Fibroblast of skin of right quadriceps (primary cell): ENCODE measurements around the gene GRIN2C.
A peak's percentile ranks its signal among the peaks of the same experiment; 100 is the strongest.

Experiments
- DNase-seq: peaks from one replicate; pipeline ENCODE4 v3.0.0-alpha.2; 2013

GRIN2C gene

DNA sequence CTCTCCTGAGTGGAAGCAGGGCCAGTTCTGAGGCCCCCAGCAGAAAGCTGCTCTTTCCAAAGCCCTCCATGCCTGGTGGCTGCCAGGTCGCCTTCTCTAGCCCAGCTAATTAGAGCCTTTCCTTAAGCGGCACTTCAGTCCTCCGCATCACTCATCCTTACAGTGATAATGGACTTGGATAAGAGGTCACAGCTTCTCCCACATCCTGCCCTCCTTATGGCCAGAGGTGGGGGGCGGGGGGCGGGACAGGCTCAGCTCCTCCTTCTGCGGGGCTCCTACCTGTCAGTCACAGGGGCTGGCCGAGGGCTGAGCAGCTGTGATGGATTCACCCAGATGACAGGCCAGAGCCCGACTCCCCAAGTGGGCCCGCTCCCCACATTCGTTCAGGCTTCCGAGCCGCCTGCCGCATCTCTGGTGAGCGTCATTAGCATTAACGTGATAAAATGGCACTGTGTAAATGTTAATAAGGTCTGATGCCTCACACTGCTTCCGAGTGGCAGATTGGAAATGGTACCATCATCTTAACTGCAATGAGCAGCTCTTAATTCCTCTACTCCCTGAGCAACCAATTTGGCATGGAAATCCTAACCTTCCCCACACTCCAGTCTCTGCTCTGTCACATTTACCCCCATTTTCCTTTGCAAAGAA is 41.3 kb downstream of the GRIN2C start:
- DNase-seq: no peak

DNA sequence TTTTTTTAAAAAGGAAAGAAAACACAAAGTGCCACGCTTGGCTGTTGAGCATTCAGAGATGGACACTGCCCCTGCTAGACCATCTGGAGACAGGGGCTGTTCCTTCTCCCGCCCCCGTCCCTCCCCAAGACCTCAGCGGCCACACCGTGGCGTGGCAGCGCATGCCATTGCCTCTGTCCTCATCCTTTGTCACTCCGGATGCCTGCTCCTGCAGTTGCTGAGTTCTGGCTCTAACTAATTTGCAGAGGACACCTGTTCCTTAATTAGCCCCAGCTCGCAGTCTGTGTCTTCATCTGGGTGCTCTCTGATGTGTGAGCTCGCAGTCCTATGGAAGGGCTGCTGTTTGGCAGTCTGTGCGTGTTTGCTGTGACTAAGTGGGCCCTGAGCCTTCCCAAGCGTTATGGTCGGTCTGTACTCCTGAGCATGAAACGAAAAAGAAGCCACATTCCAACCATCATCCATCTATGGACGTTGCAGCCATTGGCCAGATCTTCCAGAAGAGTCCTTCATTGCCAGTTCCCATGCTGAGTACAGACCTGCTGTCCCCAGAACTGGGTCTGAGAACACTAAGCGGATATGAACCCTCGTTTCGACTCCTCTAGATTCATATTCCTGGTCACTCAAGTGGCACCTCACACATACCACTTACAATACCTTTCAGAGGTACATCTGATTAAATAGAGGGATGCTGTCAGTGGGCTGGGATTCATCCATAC is 42.6 kb downstream of the GRIN2C start:
- no peak for DNase-seq

DNA sequence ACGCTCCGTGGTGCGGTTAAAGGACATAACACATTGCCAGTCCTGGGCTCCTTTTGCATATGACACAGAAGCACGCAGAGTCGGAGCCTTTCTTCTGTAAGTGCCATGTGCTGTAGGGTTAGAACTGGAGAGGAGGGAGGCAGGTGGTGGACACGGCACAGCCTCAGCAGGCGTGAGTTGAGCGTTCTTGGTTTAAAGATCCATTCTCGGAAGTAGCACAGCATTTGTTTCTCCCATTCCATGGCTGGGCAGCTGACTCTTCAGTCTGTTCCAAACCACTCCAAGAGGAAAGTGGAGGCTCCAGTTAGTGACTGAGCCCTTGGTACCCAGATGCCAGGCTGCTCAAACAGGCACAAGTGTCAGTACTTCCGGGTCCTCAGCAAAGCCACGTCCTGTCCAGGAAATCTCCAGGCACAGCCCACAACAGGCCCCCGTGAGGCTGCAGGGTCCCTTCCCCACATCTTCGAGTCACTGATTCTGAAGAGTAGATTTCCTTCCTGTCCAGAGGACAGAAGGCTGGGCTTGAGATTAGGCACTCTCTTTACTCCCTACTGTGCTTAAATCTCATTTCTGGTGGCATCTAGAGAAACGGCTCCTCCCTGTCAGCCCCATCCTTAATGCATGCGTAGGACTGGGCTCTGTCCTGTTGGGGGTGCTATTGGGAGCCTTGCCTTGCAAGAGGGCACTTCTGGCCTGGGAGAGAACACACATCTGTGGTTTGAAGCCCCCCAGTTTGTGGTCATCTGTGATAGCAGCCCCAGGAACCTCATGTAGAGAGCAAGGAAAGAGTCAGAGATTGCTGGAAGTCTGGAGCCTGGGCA is 43.9 kb downstream of the GRIN2C start:
- no peak for DNase-seq

DNA sequence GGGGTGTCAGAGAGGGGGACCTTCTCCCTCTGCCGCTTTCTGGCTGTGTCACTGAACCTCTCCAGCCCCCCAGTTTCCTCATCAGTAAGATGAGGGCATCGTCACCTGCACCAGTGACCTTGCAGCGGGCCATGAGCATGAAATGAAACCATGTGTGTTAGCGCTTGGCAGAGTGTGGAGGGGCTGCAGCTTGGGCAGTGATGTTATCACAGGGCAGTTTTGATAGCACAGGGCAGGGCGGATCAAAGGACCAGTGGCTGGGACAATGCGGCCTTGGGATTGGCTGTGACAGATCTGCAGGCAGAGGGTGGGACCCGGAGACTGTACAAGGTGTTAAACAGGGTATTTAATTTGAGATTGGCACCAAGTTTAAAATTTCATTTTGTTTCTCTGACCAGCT is 44.6 kb downstream of the GRIN2C start:
- DNase-seq: no peak

DNA sequence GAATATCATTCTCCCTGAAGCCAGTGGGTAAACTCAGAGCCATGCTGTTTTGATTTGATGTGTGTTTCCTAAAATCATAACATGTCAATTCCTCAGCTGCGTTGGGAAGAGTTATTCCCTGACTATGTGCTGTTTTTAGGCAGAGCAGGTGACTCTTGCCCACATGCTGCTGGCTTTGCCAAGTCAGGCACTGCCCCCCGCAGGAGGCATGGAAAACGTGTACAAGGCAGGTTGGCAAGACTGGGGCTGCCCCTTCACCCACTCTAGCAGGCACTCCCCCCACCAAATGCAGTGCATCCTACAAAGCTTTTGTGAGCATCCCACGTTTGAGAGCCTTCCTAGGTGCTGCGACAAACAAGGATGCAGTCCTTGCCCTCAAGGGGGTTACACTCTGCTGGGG is 45.2 kb downstream of the GRIN2C start:
- DNase-seq: no peak

DNA sequence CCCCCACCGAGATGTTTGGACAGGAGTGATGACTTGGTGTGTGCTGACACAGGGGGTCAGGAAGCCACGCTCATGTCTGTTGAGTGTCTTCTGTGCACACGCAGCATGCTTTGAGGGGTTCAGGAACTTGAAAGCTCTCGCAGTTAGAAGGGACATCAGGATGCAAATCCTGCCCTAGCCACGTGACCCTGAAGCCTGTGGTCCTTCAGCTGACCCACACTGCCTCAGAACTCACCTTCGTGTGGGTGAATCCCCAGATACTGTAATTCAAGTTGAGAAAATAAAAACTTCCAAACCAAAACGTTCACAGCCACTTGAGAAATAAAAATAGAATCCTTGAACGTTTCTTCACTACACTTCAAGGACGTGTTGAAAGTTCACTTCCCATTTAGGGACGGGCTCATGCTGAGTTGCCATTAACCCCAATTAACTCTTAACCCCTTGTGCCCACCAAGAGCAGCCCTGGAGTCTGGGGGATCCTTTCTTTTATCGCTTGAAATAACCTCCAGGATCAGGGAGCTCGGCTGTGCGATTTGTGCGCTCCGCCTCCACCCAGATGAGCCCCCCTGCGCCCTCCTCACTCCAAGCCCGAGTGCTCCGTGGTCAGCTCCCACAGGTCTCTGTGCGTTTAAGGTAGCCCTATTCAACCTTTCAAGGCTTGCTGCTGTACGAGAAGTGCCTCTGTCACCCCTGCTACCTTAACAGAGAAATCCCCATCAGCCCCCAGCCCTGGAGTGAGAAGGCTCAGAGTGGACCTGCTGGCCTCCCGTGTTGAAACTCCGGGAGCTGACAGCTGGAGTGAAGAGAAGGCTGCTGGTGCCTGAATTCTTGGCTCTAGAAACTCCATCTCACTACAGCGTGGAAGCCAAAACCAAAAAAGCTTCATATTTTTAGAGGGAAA is 47.3 kb downstream of the GRIN2C start:
- DNase-seq: no peak

DNA sequence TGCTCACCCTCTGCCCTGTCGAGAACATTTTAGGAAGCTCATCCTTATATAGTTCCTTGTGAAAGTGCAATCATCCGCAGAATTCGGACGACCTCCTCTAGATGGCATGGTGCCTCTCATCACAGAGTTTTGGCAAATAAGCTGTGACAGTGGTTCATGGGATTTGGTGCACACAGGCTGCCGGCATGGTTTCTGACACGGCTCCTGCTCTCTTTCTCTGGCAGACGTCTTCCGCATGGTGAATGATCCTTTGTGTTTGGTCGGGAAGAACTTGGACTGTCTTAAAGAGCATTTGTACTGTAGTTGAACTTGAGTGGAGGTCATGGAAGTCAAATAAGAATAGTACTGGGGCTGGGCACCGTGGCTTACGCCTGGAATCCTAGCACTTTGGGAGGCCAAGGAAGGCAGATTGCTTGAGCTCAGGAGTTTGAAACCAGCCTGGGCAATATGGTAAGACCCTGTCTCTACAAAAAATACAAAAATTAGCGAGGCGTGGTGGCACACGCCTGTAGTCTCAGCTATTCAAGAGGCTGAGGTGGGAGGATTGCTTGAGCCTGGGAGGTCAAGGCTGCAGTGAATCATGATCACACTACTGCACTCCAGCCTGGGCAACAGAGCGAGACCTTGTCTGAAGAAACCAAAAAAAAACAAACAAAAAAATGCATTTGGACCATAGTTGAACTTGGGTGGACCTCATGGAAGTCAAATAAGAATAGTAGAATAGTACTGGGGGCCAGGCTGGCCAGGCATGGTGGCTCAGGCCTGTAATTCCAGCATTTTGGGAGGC is 48.8 kb downstream of the GRIN2C start:
- no peak for DNase-seq

DNA sequence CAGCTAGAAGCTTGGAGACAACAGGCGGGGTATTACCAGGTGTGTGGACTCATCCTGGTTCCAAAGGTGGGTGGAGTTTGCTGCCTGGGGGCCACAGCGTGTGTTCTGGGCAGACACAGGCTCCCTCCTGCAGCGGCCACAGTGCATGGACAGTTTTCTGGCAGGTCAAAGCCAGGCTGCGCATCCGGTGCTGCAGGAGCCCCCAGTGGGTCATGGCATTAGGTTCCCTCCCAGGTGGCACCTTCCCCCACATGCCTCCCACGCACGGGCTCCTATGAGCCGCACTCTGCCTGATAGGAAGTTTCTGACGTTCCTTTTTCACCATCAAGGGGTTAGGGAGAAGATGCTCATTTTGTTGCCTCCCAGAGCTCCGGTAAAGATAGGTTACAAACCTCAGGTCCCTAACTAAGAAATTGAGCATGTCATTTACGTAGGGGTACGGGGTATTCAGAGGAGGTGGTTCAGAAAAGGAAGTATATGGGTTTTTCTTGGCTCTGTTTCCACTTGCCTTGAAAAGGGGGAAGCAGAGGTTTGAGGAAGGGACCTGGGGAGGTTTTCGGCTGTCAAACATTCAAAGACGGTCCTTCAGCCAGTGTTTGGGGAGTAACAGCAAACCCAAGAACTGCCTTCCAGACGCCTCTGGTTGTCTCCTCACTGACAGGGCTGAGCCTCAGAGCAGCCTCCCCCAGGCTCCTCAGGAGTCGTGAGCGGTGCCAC is 50.8 kb downstream of the GRIN2C start:
- no peak for DNase-seq

DNA sequence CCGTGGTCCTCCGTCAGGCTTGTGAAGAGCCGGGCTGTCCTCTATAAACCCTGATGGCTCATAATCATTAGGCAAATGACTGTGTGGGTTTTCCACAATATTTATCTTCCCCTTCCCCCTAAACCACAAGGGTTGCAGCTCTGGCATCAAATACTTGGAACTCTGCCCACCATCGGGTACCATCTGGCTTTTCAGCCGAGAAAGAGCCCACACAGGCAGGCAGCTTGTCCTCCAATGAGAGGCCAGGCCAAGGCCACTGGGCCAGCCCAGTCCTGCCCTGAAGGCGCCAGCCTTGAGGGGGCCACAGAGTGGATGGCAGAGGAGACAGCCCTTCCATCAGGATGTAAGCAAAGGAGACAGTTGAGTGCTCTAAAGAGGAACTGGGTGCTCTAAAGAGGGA is 51.8 kb downstream of the GRIN2C start:
- no peak for DNase-seq

DNA sequence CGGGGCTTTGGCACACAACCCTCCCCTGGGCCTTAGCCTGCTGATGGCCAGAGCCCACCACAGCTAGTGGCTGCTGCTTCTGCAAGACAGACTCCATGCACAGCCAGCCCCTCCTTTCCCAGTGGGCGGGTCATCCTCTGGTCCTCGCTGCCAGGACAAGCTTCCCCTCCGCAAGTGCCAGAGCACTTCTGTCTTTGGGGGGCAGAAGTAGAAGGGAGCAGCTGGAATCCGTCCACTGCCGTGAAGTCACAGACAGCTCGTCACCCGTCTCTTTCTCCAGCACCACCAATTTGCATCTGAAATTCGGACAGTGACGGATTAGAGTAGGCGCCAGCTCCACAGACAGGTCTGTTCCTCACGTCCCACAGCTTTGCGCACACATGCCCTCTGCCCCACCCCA is 52.2 kb downstream of the GRIN2C start:
- no peak for DNase-seq

DNA sequence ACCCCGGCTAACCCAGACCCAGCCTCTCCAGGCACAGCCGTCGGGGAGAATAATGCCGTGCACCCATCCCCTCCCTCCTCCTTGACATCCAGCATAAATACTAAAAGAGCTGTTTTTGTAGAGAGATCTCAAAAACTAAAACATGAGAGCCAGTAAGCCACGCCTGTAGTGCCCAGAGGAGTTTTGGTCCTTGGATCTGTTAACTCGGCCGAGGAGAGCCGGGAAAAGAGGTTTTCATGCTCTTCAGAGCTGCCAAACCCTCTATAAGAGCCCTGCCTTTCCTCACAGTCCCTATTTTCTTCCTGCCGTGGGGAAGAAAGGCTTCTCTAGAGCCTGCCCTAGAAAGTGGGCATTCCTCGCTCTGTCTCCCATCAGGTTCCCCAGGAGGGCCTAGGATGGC is 53.4 kb downstream of the GRIN2C start:
- DNase-seq: no peak

DNA sequence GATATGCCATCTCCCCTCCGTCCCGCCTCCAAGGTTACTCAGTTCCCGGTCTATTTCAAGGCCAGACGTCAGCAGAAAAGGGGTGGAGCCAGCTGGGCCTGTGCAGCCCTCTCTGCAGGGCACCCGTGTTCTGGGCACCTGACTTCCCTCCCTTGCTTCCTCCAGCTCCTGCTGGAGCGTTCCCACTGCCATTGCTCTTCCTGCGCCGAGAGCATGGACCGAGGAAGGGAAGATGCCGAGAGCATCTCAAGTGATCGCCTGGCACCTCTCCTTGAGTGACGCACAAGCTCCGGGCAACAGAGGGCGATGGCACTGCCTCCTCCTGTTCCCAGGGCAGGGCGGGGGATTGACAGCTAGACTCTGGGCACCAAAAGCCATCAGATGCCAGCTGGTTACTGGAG is 54.1 kb downstream of the GRIN2C start:
- DNase-seq: no peak

DNA sequence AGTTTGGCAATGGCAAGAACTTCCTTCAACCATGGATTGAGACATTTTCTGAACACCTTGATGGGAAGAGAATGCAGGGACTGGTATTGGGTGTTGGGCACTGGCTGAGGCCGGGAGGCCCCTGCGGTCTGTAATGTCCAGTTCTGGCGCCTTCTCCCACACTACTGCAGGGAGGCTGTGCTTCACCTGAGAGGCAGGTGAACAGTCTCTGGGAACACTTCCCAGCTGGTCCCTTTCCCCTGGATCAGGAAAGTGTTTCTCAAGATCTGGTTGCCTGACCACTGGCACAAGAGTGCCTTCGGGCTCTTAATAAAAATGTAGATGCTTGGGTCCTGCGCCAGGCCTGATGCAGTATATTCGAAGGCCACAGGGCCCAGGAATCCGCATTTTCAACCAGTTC is 55.0 kb downstream of the GRIN2C start:
- DNase-seq: no peak

DNA sequence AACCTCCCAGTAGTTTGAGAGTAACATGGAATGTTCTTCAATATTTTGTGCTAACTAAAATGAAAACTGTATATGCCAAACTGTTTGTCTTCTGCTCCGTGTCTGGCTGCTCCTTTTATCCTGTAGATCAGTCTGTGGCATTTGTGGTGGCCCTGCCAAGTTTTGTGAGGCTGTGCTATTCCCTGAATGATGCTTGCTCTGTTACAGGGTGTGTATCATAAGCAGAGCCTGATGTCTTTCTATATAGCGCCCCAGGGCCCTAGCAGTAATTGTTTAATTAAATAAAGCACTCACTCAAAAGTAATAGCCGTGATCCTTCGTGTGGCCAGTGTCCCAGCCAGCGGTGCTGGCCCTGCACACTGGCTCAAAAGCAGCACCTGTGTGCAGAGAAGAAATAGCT is 55.7 kb downstream of the GRIN2C start:
- no peak for DNase-seq

DNA sequence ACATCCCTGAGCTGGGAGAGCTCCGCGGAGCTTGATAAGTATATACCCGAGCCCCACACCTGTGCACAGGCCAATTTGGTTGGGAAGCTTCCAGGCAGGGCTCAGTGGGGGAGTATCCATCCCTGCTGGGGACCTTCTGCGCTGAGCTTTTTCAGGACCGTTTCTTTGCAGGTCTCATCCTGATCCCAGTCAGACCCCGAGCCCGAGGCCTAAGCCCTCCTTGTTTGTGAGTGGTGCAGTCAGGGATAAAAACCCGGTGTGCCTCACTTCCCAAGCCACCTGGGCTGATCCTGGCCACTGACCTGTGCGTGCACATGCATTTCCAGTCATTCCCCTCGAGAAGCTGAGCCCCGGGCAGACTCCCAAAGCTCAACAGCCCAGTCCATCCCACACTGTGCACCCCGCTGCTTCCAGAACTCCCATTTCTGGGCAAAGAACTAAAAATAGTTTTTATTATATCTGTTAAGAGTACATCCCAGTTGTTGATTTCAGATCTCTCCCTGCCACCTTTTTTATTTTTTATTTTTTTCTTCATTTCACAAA is 56.2 kb downstream of the GRIN2C start:
- no peak for DNase-seq

DNA sequence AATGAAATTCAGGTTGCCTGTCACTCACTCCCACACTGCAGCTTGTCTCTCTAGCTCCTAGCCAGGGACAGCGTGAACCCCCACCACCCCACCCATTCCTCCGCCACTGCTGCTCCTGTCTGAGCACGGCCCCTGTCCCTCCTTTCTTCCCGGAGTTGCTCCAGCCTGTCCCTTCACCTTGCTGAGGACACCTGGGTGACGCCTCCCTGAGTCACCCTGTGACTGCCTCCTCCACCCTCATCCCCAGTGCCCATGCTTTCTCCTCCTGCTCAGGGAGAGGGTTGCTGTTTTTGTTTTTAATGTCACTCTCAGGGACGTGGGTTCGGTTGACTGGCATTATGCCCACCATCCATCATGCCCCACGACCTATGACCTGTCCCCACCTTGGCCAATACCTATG is 57.8 kb downstream of the GRIN2C start:
- DNase-seq: no peak

DNA sequence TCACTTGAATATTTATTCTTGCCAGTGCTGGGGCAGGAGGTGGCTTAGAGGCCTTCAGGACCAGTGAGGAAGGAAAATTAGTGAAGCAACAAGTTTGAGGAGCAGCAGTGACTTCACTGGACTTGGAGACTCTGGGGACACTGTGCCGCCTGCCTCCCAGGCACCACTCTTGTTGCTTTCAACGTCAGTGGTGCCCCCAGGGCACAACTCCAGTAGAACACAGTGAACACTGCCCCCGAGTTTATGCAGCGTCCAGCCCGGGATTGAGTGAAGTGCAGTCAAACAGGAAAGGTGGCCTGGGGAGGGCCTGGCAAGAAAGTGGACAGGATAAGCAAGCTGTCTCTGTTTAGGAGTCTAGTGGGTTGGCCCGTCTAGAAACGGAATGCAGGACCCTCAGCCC is 59.2 kb downstream of the GRIN2C start:
- DNase-seq: no peak

DNA sequence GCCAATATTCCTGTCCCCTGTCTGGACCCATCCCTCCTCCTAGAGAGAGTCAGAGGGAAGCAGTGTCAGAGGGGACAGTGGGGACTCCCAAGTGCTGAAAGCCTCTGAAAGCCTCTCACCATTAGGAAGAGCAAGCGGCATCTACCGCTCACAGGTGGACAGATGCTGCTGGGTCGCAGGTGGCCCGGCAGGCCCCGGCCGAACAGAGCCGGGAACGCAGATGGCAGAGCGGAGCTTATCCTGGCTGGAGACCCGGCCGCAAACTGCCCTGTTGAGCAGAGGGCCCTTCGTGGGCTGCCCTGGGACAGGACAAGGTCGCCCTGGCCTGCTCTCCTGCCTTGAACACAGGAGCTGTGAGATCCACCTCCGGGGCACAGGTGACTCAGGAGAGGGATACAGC is 60.6 kb downstream of the GRIN2C start:
- DNase-seq: no peak

DNA sequence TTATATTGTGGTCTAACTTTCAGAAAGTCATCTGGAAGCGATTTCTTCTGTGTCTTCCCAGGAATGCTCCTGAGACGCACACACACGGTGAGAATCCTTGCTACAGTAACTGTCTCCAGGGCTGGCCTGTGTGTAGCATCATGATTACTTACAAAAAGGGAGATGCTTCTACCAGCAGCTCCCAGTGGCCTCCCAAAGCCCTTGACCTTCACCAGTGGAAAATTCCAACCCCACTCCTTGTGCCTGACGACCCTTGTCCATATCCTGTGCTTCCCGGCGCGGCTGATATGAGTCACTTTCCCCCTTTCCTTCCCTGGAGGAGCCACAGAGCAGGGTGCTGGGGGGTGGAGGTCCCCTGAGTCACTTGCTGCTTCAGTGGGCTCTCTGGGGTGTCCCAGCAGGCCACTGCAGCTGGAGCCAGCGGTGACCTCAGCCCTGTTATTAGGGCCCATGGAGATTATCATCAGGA is 61.4 kb downstream of the GRIN2C start:
- DNase-seq: peak; percentile 74

DNA sequence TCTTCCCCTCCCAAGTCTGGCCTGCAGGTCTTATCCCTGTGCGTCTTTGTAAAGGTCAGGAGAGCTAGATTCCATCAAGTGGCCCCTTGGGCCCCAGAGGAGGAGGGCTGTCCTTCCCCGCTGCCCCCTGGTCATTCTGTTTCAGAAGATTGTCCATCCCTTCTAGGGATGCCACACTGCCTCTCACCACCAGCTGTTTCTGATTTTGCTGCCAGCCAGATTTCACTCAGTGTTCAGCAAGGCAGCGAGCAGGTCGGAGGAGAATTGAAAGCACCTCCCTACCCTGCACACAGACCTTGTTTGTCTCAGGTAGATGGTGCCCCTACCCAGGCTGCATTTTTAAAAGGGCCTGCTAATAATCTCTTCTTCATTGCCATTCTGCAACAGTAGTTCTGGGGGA is 61.9 kb downstream of the GRIN2C start:
- no peak for DNase-seq

DNA sequence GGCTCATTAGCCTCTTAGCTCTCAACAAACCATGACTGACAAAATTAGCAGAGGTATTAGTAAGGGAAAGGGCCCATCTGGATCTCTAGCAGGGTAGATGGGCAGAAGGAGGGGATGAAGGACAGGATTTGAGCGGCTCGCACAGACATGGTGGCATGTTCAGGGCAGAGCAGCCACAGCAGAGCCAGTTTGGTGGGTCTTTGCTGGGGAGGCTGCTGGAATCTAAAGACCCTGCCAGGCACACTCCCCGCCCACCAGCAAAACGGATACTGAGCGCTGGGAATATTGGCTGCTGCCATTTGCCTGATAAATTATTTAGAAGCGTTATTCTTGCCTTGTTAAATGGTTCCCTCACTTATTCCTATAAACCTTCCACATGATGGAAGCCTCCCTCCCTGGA is 62.8 kb downstream of the GRIN2C start:
- DNase-seq: no peak
